Measurements from ENCODE around the gene PLXNA2.
A peak's percentile ranks its signal among the peaks of the same experiment; 100 is the strongest.

The PLXNA2 gene

GRCh38 chr1:208264469-208265121, 20.4 kb upstream of the PLXNA2 start:
- DNase-seq = no peak

DNA sequence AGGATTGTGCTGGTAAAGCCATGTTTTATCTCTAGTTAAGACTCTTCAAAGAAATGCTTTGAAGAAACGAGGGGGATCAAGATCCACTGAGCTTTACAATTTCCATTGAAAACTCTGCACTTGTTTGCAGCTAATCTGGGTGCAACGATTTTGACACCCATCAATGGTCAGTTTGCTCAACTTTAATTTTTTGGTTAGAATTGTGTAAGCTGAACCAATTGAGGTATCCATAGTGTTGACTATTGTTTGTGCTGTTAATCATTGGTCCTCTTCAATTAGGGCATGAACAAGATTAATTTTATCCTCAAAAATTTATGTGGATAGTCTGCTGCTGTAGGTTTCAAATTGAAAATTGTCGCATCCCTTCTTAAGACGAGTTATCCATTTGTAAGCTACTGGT, 17.7 kb upstream of the PLXNA2 start:
- DNase-seq = no peak

DNA sequence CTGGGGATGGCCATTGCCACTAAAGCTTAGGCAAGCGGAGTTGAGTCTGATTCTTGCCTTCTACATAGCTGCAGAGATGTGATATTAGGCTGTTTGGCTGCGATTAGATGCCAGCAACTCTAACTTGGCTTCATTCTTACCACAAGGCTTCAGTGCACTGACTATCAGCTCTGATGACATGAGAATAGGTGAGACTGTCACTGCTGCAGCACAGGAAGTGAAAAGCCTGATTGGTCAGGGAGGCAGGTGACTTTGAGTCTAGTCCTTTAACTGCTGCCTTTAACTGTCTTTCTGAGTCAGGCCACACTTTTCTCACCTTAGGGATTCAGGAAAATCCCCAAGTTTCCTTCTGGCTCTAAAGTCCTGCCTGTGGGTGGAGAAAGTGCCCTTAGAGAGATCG, 14.1 kb upstream of the PLXNA2 start:
- no peak for DNase-seq

GRCh38 chr1:208257351-208257750, 13.2 kb upstream of the PLXNA2 start:
- DNase-seq = no peak

DNA sequence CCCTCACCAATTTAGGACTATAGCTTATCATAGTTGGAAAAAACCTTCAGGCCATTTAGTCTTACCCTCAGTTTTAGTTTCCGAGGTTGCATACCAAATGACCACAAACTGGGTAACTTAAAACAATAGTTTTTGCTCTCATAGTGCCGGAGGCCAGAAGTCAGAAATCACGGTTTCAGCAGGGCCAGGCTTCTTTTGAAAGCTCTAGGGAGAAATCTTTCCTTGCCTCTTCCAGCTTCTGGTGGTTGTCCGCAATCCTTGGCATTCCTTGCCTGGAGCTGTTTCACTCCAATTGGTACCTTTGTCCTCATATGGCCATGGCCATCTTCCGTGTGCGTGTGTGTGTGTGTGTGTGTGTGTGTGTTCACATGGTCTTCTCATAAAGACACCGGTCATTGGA, 12.4 kb upstream of the PLXNA2 start:
- no peak for DNase-seq

GRCh38 chr1:208256091-208256490, 11.9 kb upstream of the PLXNA2 start:
- DNase-seq = no peak

DNA sequence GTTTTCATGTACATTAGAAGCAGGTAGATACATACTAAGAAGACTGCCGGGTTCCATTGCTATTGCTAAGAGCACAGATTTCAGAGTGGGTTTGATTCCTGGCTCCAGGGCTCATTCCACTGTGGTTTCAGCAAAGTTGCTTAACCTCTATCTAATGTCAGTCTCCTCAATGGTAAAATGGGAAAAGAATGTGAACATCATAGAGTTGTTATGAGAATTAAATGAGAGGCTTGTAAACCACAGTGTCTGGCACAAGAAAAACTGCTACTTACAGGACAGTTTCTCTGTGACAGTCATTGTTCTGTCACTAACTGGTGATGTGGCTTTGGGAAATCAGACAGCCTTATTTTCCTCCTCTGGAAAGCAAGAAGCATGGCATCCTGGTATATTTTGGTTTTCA, 10.7 kb upstream of the PLXNA2 start:
- DNase-seq = no peak

DNA sequence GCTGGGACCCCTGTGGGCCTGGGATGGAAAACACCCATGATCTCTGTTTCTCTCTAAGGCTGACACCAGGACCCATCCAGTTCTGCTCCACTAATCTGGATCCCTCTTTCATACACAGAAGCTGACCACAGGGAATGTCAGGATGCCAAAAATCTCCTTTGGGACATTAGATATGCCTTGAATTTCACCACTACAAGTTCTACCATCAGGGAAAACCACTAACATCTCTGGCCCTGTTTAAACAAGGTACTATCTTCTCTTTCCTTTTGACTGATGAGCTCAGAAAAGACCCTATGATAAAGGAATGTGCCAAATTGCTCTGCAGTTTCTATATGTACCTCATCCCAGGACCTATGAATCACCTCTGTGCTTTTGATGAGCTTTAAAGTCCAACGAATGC, 10.2 kb upstream of the PLXNA2 start:
- no peak for DNase-seq

- no peak for DNase-seq
These were observed 8.8 kb upstream of the PLXNA2 start for GRCh38 chr1:208252836-208253576.

- DNase-seq = no peak
These were observed 8.0 kb upstream of the PLXNA2 start for GRCh38 chr1:208251911-208252835.

- no peak for DNase-seq
These were observed 6.8 kb upstream of the PLXNA2 start for GRCh38 chr1:208251015-208251414.

DNA sequence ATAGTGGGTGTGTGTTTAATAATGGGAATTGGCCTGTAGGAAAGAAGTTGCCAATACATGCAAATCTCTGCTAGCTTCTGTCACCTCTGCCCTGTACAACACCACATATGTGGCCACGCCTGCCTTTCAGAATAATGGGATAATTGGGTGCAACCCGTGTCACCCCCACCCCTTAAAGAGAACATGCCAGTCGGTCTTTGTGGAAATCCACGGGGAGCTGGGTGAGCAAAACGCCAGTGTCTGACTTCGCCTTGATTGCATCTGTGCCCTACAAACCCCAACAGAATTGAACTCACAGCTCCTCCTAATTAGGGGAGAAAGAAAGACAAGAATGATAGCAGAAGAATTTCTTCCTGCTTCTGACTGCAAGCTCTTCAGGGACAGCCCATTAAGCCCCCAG, 6.4 kb upstream of the PLXNA2 start:
- no peak for DNase-seq

DNA sequence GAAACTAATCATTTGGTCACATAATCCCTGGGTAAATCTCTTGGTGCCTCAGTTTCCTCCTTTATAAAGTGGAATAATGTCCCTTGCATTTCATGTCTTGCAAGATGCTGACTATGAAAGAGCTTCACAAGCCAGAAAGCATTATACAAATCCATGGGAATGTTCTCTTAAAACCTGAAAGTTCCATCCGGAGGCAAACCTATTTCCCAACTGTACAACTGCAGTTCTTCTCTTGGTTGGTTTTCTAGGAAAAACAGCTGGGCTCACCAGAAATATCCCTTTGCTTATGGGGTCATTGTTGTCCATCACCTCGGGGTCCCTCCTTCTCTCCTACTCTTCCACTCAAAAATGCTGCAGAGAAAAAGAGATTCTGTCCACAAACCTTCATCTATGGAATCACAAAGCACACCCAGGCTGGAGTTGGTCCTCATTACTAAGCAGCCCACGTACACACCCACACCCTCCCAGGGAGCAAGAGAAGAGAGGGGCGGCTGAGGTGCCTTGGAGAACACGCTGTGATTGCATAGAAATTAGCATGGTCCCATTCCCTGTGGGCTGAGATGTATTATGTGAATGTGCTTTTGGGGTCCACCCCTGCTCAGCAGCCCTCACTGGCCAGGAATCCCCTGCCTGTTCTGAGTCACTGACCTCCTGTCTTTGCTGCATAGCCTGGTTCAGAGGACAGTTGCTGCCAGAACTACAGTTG, 5.0 kb upstream of the PLXNA2 start:
- no peak for DNase-seq

DNA sequence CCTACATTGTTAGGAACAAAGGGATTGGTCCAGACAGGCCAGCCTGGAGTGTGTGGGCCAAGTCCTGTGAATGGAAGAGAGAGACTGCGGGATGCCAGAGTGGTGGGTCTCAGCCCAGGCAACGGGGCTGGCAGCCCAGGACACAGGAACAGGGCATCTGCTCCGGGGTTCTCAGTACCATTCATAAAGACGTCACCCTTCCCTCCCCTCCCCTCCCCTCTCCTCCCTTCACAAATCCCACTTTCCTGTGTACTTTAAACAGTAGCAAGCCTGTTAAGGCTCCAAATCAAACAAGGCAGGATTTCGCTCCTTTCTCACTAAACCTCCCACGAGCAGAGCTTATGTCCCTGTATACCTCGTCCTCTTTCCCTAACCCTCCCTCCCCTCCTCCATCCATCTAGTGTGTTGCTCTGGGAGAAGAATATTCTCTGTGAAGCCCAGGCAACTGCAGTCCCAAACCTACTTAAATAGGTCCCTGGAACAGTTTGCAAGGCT, 4.2 kb upstream of the PLXNA2 start:
- DNase-seq = no peak

DNA sequence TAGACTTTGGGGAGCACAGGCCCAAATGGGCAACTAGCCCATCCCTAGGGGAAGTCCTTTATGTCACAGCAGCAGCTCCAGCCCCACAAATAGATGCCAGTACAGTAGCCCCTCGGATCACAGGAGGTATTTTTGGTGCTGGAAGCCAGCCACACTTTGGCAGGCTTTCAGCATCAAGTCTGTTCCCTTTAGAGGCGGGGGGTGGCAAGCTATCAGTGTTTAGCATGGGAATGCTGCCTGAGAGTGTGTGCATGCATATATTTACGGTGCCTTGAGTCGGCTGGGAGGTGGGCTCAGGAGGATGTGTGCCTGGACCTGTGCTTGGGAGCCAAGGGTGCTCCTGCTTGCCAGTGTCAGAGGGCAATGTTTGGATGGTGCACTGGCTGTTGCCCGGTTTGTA, 3.5 kb upstream of the PLXNA2 start:
- no peak for DNase-seq

DNA sequence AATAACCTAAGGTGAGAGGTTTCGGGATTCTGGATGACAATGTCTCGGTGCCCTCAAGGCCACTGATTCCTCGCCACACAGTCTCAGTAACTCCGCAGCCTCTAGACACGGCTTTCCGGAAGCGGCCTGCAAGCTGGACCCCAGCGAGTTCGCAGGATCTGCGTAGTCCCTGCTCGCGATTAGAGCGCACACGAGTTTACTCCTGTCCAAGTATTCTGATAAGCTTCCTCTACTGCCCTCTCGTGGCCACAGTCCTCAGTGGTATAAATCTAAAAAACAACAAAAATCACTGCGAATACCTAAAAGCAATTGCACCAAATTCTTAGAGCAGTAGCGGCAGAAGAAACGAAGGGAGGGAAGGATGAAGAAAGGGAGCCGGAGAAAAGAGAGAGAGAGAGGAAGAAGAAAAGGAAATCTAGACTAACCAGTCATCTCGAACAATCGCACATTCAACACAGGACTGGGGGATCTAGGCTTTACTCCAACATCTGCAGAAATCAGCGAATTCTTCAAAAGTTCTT, 1.1 kb upstream of the PLXNA2 start:
- DNase-seq = peak; percentile 93

DNA sequence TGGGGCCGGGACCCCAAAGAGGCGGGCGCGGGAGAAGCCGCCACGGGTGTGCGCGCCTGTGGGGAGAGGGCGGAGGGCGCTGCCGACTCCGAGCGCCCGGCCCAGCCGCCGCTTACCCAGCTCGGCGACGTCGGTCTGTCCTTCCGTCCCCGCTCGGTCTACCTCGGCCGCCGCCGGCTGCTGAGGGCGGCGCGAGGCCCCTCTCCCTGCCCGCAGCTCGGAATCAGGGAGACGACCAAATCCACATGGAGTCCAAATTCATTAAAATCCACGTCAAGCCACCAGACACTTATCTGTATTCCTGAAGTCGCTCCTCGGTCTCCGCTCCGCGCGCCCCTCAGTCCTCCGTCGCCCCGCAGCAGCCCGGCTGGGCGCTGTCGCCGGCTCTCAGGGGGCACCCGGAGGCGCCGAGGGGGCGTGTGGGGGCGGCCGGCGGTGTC, 637 bp downstream of the PLXNA2 start:
- peak; percentile 24 for DNase-seq

DNA sequence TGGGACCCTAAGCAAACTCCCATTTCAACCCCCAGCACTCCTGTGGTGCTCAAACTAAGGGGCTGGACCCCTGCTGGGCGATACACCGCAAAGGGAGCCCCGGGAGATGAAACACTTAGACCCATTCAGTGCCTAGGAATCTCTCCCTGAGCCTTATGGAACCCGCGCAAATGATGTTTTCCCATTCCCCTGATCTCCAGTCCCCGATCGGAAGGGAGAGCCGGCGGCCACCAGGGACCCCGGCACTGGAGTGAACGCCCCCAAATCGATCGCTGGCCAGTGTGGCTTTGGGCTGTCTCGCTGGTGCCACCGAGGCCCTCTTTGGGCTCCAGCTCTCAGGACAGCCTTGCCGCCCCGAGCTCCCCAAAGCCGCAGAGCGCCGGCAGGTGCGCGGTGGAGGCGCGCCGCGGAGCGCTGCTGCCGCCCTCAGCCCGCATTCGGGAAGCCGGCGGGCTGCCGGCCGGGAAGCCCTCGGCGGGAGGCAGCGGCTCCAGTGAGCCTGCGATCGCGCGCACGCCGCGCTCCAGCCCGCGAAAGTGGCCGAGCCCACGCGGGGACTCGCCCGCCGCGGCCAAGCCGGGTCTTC, 1.1 kb downstream of the PLXNA2 start:
- peak; percentile 36 for DNase-seq

DNA sequence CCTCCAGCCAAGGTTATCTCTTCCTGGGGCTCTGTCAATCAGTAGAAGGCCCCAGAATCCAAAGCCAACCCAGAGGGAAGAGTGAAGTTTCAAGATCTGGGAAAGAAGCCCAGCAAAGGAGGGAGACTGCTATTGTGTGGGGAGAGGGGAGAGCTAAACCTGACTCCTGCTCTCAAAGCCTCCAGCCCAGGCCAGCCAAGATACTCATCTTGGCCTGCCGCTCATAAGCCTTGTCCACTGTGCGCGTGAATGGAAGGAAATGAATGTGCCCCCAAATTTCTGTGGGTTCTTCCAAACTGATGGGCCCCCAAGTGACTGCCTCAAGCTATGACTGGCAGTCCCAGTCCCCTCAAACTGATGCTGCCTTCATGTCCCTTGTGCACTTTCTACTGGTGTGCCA, 2.0 kb downstream of the PLXNA2 start:
- DNase-seq = no peak

DNA sequence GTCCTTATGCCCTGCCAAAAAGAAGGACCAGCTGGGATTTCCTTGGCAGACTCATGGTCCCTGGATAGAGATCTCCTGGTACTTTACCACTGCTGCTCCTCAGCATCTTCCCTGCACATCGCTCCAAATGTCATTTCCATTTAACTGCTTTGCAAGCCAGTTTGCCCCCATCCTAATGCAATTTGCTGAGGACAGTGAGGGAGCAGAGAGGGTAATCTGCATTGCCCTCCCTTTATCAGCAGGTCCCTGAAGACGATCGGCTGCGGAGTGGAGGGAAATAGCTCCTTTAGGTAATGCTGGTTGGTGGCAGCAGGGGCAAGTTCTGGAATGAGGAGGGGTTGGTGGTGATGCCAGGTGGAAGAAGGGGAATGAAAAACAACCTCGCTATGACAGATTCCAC, 2.7 kb downstream of the PLXNA2 start:
- DNase-seq = no peak

GRCh38 chr1:208240662-208241355, 3.4 kb downstream of the PLXNA2 start:
- no peak for DNase-seq

Data from suppressor macrophage treated with lipopolysaccharide for 4 hours (primary cell).